Activated naive CD4-positive, alpha-beta T cell treated with anti-CD3 and anti-CD28 coated beads, Interleukin-2, amount 10 ng/mL, durations not matched to agents 7 days and 5 days (primary cell): ENCODE data around the gene C4orf17.
A peak's percentile ranks its signal among the peaks of the same experiment; 100 is the strongest.
"Not testable (repeated sequence)": the region's sequence is repeated elsewhere in the genome, so short reads cannot be mapped to it uniquely, and the experiment has no call there.

Experiments
- CTCF ChIA-PET: fragments of 350-600 bp; sonication (Branson Sonifier 250); formaldehyde crosslinking; loops from one replicate; lab custom pipeline; 2021; ENCODE audit warnings: antibody characterized with exemption; lab: Charles Lee
- DNase-seq: peaks from one replicate; pipeline ENCODE4 v3.0.0-alpha.2; 2020
- H3K27ac Mint-ChIP-seq: one replicate; pipeline ENCODE4 v1.8.0; 2021; ENCODE audit warnings: mild to moderate bottlenecking, moderate library complexity, mixed read lengths
- H3K27me3 Mint-ChIP-seq: one replicate; pipeline ENCODE4 v1.8.0; 2021; ENCODE audit warnings: mild to moderate bottlenecking, mixed read lengths
- H3K36me3 Mint-ChIP-seq: one replicate; pipeline ENCODE4 v1.8.0; 2021; ENCODE audit warnings: mixed read lengths
- H3K4me1 Mint-ChIP-seq: one replicate; pipeline ENCODE4 v1.8.0; 2021; ENCODE audit warnings: mixed read lengths
- H3K4me3 Mint-ChIP-seq: one replicate; pipeline ENCODE4 v1.8.0; 2021; ENCODE audit warnings: mild to moderate bottlenecking, moderate library complexity, mixed read lengths
- H3K9me3 Mint-ChIP-seq: one replicate; pipeline ENCODE4 v1.8.0; 2021; ENCODE audit warnings: mixed read lengths

Gene C4orf17

DNA sequence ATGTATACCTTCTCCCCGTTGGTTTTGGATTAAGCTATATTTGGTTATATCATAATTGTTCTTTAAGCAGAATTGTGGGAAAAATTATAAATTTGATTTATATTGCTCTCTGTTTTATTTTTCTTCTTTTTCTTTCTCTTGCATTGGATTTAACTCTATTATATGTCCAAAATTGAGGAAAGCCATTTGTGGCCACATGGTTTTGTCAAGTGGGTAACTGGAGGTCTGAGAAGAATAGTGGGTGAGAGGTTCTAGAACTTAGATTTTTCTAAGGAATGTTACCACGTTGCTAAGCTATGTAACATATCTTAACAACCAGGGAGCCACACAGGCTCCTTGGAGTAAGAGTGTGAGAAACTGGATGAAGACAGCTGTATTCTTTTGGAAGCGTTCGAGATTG lies at the start of gene C4orf17:
Gene C4orf17 (plus strand): TSS at position 301 of the 400 bp plus-strand sequence. CDS start 2,061 bp downstream, outside the sequence.
- DNase-seq: no peak
- Mint-ChIP-seq H3K4me1 (peaks cover 27% of the 10 kb centered on the region), H3K9me3 (no peaks in the 10 kb centered on the region), H3K4me3 (no peak within 1 kb of the TSS), H3K36me3 (no peaks in the 10 kb centered on the region), H3K27ac (no peak within 1 kb of the TSS), H3K27me3 (no peaks in the 10 kb centered on the region)
- CTCF ChIA-PET: interaction anchor here (0.9 to 1.1 kb wide), 2 partner anchors 11 to 297 kb away, joined by 3 to 4 read pairs; no protein-coding TSS in a partner anchor

DNA sequence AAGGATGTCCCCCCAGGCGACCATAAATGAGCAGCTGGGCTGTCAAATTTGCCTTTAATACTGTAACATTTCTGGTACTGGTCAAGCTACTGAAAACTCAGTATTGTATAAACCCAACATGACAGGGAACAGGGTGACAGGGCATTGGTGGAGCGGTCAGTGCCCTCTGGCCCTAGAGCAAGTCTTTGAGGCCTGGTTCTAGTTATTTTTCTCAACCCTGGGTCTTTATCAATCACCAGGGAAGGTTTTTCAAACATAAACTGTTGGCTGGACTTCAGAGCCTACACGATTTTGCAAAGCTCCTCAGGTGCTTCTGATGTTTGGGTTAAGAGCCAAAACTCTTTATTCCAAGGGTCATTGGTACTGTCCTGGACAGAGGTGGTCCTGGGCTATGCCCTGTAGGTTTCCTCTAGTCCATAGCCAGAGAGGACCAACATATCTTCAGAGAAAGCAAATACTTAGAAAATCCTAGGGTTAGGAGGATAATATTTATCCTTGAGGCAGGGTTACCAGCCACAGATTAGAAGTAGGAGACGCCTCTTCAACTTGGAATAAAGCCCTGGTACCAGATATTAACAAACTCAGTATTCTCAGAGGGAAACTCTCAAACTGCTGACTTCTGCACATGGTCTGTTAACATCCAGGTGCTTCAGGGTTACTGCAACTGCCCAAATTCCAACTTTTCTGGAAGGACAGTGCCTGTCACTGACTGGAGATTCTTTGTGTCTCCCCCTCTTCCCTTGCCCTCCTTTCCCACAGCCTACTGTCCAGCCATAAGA lies 49.0 kb upstream of the C4orf17 start:
- Mint-ChIP-seq H3K4me1 (no peaks in the 10 kb centered on the region), H3K4me3 (no peak overlapping the region), H3K27ac (no peak overlapping the region), H3K36me3 (no peaks in the 10 kb centered on the region), H3K9me3 (no peaks in the 10 kb centered on the region), H3K27me3 (peaks cover 3% of the 10 kb centered on the region)
- DNase-seq: no peak
- CTCF ChIA-PET: interaction anchor here (0.8 to 2.0 kb wide), 11 partner anchors 10 to 994 kb away, joined by 3 to 11 read pairs (median 6); partner anchors contain the start of gene METAP1

DNA sequence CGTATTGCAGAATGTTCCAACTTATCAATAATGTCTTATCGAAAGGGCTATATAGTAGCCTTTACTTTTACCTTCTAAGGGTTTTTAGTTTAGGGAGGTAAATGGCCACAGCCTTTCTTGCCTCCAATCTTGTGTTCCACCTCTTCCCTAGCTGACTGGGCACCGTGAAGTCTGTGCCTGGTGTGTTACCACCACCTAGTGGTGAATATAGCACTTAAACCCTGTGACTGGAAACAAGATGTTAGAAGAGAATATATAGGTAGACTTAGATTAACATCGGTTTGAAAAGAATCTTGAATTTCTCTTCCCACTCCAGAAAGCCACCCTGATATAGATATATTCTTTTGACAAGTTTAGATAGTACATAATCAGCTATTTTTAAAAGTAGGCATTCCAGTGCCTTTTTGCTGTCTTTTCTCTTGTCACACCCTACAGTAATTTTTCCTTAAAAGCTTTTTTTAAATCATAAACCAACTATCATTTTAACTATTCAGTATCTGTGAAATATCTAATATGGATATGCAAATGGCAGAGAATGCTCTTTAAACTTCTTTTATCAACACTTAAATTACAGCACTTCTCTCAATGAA lies 47.9 kb upstream of the C4orf17 start:
- Mint-ChIP-seq H3K27me3 (no peaks in the 10 kb centered on the region), H3K36me3 (no peaks in the 10 kb centered on the region), H3K9me3 (no peaks in the 10 kb centered on the region), H3K4me1 (no peaks in the 10 kb centered on the region), H3K27ac (no peak overlapping the region), H3K4me3 (no peak overlapping the region)
- CTCF ChIA-PET: interaction anchor here (0.6 to 2.0 kb wide), 16 partner anchors 9 to 637 kb away, joined by 3 to 11 read pairs (median 4); no protein-coding TSS in a partner anchor
- DNase-seq: peak; percentile 63

DNA sequence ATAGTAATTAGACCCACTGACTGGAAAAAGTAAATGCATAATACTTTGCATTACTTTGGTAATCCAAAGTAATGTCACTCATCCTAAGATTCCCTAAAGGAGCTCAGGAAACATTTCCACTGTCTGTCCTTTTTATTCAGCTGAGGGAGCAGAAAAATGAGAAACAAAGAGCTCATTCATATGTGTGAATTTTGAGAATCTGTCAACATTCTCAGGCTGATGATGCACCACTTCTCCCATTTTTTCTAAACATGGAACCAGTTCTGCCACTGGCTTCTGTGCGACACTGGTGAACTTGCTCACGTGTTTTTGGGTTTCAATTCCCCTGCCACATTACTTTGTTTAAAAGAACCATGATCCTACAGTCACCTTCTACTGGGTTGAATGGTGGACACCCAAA lies 47.3 kb upstream of the C4orf17 start:
- H3K9me3 Mint-ChIP-seq: no peaks in the 10 kb centered on the region
- no peaks in the 10 kb centered on the region for H3K27me3 Mint-ChIP-seq
- CTCF ChIA-PET: interaction anchor here (0.6 to 2.0 kb wide), 12 partner anchors 8 to 638 kb away, joined by 3 to 11 read pairs (median 4); no protein-coding TSS in a partner anchor
- no peak for DNase-seq
- no peaks in the 10 kb centered on the region for H3K4me1 Mint-ChIP-seq
- no peak overlapping the region for H3K4me3 Mint-ChIP-seq
- H3K36me3 Mint-ChIP-seq: no peaks in the 10 kb centered on the region
- no peak overlapping the region for H3K27ac Mint-ChIP-seq

DNA sequence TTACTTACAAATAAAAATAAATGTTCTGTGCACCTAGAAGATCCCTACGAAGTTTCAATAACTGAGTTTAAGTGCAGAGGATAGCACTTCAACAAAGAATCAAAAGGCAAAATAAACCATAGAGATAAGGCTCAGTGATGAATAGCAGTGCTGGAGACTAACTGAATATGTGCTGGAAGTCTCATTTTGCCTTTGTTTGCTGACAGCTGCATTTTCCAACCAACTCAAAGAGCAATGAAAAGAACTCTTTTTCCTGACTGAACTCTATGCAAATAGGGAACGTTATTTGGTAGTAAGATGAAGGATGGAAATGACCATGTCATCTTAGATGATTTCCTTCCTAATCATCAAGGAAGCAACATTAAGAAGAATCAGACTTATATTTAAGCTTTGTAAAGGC lies 42.9 kb upstream of the C4orf17 start:
- no peak overlapping the region for H3K27ac Mint-ChIP-seq
- no peaks in the 10 kb centered on the region for H3K36me3 Mint-ChIP-seq
- no peak overlapping the region for H3K4me3 Mint-ChIP-seq
- H3K4me1 Mint-ChIP-seq: no peaks in the 10 kb centered on the region
- no peak for DNase-seq
- CTCF ChIA-PET: interaction anchor here (0.6 kb wide), 1 partner anchor 37 kb away, joined by 3 read pairs; no protein-coding TSS in a partner anchor
- H3K27me3 Mint-ChIP-seq: no peaks in the 10 kb centered on the region
- H3K9me3 Mint-ChIP-seq: no peaks in the 10 kb centered on the region

DNA sequence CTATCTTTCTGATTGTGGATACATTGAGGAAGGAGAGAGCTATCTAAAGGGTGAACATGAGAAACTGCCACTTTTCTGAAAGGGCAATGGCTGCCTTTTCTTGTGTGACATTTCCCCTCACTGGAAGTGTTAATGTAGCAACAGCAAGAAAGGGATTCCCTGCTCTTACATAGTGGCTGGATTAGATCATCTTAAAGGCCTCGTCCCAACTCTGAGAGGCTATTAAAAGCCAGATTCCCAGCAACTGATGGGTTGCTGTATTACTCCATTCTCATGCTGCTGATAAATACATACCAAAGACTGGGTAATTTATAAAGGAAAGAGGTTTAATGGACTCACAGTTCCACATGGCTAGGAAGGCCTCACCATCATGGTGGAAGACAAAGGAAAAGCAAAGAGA lies 41.9 kb upstream of the C4orf17 start:
- CTCF ChIA-PET: no interaction called here
- Mint-ChIP-seq H3K4me1 (no peaks in the 10 kb centered on the region), H3K9me3 (no peaks in the 10 kb centered on the region), H3K27ac (no peak overlapping the region), H3K4me3 (no peak overlapping the region), H3K36me3 (no peaks in the 10 kb centered on the region), H3K27me3 (no peaks in the 10 kb centered on the region)
- no peak for DNase-seq

DNA sequence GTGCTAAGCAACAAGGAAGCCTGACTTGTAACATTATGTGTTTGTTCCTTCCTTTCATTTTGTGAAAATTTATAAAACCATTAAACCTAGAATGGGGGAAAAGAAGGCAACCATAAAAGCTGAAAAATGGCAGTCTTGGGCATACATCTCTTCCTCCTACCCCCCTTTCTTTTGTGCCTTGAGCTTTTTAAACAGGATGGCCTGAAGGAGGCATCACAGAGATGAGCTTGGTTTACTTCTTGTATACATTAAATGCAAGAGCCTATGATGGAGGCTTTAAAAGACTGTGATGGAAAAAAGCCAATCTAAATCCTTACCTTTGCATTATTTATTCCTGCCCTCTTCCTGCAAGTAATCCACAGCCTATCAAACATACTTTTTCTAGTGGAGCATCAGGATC lies 39.5 kb upstream of the C4orf17 start:
- Mint-ChIP-seq H3K36me3 (no peaks in the 10 kb centered on the region), H3K4me3 (no peak overlapping the region), H3K27me3 (no peaks in the 10 kb centered on the region), H3K9me3 (no peaks in the 10 kb centered on the region), H3K27ac (no peak overlapping the region), H3K4me1 (no peaks in the 10 kb centered on the region)
- no peak for DNase-seq
- CTCF ChIA-PET: interaction anchor here (0.6 to 1.4 kb wide), 3 partner anchors 8 to 337 kb away, joined by 3 to 6 read pairs (median 4); no protein-coding TSS in a partner anchor

DNA sequence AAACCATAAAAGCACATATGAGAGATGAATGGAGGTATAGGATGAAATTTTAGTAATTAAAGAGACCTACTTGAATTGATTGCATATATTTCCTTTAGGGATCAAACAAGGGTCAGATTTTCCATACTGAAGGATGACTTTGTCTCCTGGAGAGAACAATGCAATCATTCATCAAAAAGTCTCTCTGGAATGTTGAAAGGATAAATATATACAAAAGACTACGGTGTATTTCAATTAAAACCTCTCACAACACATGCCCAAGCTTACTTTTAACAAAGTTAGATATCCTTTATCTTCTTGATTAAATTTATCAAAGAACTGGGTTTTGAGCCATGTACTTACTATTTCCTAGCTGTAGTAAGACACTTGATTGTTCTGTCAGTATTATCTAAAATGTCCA lies 38.9 kb upstream of the C4orf17 start:
- Mint-ChIP-seq H3K9me3 (no peaks in the 10 kb centered on the region), H3K27me3 (no peaks in the 10 kb centered on the region), H3K4me1 (no peaks in the 10 kb centered on the region), H3K27ac (no peak overlapping the region), H3K36me3 (no peaks in the 10 kb centered on the region), H3K4me3 (no peak overlapping the region)
- CTCF ChIA-PET: interaction anchor here (0.6 to 1.4 kb wide), 3 partner anchors 9 to 337 kb away, joined by 3 to 6 read pairs (median 4); no protein-coding TSS in a partner anchor
- DNase-seq: no peak

DNA sequence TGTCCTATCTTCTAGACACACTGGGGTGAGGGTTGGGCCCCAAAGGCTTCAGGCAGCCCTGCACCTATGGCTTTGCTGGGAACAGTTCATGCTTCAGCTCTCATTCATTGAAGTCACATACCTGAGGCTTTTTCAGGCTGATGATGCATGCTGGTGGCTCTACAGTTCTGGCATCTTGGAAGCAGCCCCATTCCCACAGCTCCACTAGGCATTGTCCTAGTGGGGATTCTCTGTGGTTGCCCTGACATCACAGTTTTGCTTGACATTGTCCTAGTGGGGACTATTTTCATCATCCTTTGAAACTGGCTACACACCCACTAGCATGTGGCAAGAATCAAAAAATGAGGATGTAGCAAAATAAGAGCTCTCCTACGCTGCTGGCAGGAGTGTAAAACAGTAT lies 37.7 kb upstream of the C4orf17 start:
- H3K4me1 Mint-ChIP-seq: no peaks in the 10 kb centered on the region
- CTCF ChIA-PET: interaction anchor here (0.7 kb wide), 1 partner anchor 9 kb away, joined by 3 read pairs; no protein-coding TSS in a partner anchor
- H3K9me3 Mint-ChIP-seq: no peaks in the 10 kb centered on the region
- no peak overlapping the region for H3K4me3 Mint-ChIP-seq
- H3K36me3 Mint-ChIP-seq: no peaks in the 10 kb centered on the region
- no peak overlapping the region for H3K27ac Mint-ChIP-seq
- H3K27me3 Mint-ChIP-seq: no peaks in the 10 kb centered on the region
- no peak for DNase-seq

DNA sequence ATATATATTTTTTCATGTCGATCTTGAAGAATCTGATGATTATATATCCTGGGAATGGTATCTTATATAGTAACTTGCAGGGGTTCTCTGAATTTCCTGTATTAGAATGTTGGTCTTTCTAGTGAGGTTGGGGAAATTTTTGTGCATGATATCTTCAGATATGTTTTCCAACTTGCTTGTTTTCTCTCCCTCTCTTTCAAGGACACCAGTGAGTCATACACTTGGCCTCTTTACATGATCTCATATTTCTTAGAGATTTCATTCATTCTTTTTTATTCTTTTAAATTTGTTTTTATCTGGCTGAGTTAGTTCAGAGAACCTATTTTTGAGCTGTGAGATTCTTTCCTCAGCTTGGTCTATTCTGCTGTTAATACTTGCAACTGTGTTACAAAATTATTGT lies 27.2 kb upstream of the C4orf17 start:
- no peak overlapping the region for H3K27ac Mint-ChIP-seq

DNA sequence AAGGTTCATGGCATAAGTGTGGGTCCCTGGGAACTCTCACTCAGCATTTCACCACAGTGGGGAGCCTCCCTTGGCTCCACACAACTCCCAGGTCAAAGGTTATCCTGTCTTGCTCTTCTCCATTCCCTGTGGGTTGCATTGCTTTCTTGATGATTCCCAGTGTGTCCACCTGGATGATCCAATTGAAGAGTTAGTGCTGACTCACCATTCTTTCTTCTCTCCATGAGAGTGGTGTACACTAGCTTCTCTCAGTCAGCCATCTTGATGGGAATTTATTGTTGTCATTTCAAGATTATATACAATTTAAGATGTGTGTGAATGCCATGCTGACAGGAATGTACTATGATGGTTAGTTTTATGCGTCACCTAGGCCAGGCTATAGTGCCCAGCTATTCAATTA lies 25.6 kb upstream of the C4orf17 start:
- no peak for DNase-seq
- peaks cover 27% of the 10 kb centered on the region for H3K9me3 Mint-ChIP-seq

More for the DNA sequence above, 27.2 kb upstream of the C4orf17 start:
- peaks cover 24% of the 10 kb centered on the region for H3K9me3 Mint-ChIP-seq
- no peaks in the 10 kb centered on the region for H3K4me1 Mint-ChIP-seq
- H3K4me3 Mint-ChIP-seq: no peak overlapping the region
- CTCF ChIA-PET: no interaction called here
- no peaks in the 10 kb centered on the region for H3K27me3 Mint-ChIP-seq
- no peaks in the 10 kb centered on the region for H3K36me3 Mint-ChIP-seq
- DNase-seq: no peak

DNA sequence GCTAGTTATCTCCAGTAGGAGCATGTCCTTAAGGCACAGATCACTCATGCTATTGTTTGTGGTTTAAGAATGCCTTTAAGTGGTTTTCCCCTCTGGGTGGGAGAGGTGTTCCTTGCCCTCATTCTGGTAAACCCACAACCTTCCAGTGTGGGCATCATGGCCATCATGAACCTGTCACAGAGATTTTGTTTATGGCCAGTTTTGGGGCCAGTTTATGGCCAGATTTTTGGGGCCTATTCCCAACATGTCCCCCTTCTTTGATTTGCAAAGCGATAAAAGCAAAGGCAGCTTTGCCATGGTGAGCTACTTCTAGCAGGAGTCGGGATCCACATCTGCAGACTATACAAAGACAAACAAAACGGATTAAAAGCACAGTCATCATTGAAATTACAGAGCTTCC lies 24.2 kb upstream of the C4orf17 start:
- peaks cover 27% of the 10 kb centered on the region for H3K9me3 Mint-ChIP-seq
- H3K36me3 Mint-ChIP-seq, DNase-seq, H3K27me3 Mint-ChIP-seq, H3K27ac Mint-ChIP-seq, CTCF ChIA-PET, H3K4me1 Mint-ChIP-seq, H3K4me3 Mint-ChIP-seq: not testable (repeated sequence)

More for the DNA sequence above, 25.6 kb upstream of the C4orf17 start:
- no peak overlapping the region for H3K4me3 Mint-ChIP-seq
- CTCF ChIA-PET: no interaction called here
- H3K4me1 Mint-ChIP-seq: no peaks in the 10 kb centered on the region
- no peaks in the 10 kb centered on the region for H3K27me3 Mint-ChIP-seq
- H3K36me3 Mint-ChIP-seq: no peaks in the 10 kb centered on the region
- no peak overlapping the region for H3K27ac Mint-ChIP-seq

DNA sequence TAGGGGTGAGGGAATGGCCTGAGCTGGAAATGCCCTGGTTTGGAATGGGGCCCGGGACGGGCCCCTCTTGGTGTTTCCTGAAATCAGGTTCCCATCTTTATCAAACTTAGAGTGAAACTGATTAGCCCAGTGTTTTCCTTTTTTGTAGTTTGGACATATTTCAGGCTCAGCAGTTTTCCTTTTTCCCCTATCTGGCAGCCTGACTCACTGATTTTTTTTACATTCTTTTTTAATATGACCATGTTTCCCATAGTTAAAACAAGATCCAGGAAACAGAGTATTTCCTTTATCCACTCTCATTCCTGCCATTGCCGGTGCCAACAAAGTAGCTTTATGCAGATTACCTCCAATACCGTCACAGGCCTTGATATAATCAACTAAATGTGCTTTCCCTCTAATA lies 20.5 kb upstream of the C4orf17 start:
- Mint-ChIP-seq H3K9me3 (peaks cover 34% of the 10 kb centered on the region), H3K36me3 (no peaks in the 10 kb centered on the region), H3K27ac (no peak overlapping the region), H3K27me3 (peaks cover 4% of the 10 kb centered on the region), H3K4me1 (no peaks in the 10 kb centered on the region), H3K4me3 (no peak overlapping the region)
- DNase-seq: no peak
- CTCF ChIA-PET: no interaction called here

DNA sequence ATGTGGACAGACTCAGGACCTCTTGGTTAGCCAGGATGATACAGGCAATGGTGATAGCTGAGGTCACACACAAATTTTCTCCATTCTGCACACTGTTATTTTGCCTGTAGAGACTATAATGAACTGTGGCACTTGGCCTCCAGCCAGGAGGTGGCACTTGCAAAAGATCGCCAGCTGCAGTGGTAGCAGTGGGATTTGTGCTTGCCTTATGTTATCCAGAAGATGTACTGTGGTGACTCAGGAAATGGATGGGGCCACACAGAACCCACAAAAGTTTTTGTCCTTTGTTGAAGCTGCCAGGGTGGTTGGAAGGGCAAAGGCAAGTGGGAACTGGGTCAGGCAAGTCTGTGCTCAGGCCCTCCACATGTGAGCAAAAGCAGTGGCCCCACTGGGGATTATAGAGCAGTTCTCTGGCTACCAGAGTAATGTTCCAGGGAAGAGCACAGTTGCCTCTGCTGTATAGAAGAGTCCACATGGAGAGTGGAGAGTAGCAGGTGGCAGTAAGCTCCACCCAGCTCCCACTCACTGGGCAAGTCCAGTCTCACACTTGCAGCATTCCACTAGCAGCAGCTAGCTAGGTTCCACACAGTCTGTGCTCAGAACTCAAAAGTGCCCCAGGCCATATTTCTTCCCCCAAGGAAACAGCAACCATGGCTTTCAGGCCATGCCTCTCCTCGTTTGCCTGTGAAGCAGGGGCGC lies 5.9 kb upstream of the C4orf17 start:
- Mint-ChIP-seq H3K27me3 (no peaks in the 10 kb centered on the region), H3K4me3 (no peak overlapping the region), H3K36me3 (no peaks in the 10 kb centered on the region), H3K9me3 (no peaks in the 10 kb centered on the region), H3K27ac (no peak overlapping the region), H3K4me1 (peaks cover 37% of the 10 kb centered on the region)
- DNase-seq: no peak
- CTCF ChIA-PET: interaction anchor here (0.6 to 1.3 kb wide), 2 partner anchors 37 to 303 kb away, joined by 3 to 5 read pairs; no protein-coding TSS in a partner anchor
